COLO668 (cell line): ENCODE data around the gene CDPF1.

Source experiments
- DNase-seq: peaks from one replicate; lab custom pipeline; 2025; ENCODE audit not compliant: unreplicated experiment; lab: John Stamatoyannopoulos, UW

CDPF1 gene, protein sequence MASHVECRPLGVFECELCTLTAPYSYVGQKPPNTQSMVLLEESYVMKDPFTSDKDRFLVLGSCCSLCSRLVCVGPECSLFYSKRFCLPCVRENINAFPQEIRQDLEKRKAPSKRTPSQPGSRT

DNA sequence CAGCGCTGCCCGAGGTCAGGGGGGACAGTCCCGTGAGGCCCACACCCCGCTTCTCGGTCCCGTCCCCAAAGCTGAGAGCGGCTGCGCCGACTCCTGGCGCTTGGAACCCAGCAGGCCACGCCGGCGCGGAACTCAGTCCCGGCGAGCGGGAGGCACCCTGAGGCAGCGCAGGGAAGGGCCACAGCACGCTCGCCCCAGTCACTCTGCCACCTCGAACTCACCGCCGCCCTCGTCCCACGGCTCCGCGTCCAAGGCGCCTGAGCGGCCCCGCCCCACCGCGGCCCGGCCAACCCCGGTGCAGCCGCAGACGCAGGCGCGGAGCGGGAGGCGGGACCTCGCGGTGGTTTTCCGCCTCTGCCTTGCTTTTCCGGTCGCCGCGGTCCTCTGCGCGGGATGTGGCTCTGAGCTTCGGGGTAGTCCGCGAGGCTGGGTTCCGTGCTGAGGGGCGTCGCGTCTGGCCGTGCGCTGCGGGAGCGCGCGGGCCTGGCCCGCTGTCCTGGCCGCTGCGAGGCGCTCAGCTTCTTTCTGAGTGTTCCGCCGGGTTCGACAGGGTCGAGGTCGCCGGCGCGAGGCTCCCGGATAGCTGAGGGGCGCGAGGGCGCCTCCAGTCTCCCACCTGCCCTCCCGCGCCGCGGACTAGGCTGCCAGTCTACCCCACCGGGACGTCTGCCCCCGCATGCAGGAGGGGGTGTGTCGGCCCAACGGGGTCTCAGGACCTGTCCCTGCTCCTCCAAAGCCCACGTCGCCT lies at the start of gene CDPF1:
TSS of gene CDPF1 (minus strand) at position 259 of the 748 bp plus-strand sequence. CDS start 2,009 bp downstream, outside the sequence.
- DNase-seq = peak; percentile 95

DNA sequence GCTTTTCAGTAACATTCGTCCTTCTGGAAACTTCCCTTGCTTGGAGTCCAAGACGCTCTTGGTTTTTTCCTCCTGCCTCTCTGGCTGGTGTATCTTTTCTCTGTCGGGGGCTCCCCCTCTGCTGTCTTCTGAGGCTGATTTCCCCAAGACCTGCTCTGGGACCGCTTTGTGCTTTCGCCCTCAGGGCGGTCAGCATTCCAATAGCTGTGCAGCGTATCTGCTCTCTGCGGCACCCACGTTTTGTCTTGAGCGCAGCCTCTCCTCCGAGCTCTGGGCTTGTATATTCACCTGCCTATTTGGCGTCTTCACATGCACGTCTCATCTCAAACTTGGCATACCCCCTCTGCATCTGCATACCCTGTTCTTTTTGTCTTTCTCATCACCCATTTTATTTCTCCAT lies 49.0 kb upstream of the CDPF1 start:
- DNase-seq = no peak

DNA sequence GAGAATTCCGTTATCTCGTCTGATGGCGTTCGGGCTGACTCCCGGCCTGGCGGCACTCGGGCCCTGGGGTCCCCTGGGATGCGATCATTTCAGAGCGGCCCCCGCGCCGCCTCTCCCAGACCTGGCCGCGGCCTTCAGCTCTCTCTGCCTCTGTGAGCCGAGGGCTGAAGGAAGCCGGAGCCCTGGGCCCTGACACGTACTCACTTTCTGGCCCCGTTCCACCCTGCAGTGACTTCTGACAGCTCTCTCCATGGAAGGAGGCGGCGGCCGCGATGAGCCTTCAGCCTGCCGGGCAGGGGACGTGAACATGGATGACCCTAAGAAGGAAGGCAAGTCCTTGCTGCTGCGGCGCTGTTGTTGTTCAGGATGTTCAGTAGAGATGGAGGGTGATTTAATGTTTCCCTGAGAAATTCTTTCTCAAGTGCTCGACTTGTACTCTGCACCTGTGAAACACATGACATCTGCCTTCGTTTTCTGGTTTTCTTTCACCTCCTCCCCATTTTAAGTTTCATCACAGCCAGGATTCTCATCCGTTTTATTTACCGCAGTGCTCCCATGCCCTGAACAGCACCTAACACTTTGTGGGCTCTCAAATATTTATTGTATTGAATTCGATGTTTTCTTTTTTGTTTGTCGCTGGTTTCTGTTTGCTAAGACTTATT lies 47.2 kb upstream of the CDPF1 start:
- DNase-seq = peak; percentile 30

DNA sequence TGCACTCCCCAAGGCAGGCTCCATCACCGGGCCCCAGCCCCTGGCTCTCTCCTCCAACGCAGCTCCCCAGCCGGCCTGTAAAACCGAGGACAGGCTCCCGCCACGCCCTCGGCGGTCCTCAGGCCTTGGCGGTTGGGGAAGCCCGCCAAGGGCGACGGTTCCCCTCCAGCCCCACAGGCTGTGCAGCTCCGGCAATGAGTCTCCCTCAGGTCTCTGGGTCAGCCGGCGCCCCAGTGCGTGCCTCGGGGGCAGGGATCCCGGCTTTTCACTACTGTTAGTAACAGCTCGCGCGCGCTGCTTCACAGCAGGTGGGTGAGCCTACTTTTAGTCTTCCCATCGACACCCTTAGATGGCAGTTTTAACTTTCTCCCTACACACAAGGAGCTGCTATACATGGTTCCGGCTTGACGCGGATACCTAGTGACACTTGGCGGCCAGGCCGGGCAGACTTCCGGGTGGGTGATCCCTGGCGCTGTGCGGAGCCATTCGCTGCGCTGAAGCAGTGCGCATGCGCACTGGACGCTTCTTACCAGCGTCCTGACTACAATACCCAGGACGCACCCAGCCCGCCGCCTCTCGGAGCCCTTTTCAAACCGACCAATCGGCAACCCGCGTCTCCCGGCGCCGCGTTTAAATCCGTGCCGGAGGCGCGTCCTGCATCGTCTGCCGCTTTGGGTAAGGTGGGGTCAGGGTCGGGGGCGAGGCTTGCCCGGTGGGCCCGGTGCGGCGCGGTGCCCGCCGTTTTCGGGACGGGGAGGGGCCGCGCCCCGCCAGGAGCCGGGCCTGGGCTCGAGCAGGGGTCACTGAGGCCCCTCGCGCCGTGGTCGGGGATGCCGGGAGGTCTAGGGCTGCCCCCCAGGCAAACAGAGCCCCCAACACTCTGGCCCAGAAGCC lies 46.4 kb upstream of the CDPF1 start, which contains the start of gene GTSE1:
TSS of gene GTSE1 (plus strand) at position 614 of the 894 bp plus-strand sequence. CDS start 531 bp downstream, outside the sequence.
- DNase-seq = peak; percentile 99

DNA sequence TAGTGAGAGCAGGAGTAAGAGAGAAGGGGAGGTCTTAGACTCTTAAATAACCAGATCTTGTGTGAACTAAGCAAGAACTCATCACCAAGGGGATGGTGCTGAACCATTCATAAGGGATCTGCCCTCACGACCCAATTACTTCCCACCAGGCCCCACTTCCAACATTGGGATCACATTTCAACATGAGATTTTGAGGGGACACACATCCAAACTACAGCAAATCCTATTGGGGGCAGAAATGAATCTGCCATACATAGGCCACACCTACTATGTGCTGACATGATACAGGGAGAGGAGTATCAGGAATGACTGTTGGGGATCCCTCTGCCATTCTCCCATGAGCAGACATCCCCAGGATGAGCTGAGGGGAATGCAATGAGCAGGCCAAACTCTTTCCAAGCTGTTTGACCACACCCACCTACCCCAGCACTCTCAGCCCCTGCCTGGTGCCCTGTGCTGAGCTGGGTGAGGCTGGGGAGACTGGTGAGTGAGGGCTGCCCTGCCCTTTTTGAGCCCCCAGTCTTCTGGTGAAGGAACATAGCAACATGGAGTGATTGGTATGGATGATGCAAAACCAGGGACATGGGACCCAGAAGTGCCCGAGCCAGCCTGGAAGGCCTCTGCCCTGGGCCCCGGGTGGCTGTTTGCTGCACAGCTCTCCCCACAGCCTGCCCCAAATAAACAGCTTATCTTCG lies 45.3 kb upstream of the CDPF1 start:
- DNase-seq = no peak

DNA sequence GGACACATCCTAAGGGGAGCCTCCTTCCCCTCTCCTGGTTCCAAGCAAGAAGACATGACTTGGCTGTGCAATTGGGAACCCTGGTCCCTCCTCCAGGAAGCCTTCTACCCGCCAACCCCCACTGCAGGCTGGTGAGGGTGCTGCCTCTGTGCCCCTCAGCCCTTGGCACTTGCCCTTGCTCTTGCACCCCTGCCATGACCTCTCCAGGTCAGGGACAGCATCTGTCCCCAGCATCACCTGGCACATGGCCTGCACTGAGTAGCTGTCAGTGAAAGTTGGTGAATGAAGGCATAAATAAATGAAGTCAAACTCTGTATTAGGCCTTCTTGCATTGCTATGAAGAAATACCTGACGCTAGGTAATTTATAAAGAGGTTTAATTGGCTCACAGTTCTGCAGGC lies 44.7 kb upstream of the CDPF1 start:
- no peak for DNase-seq

DNA sequence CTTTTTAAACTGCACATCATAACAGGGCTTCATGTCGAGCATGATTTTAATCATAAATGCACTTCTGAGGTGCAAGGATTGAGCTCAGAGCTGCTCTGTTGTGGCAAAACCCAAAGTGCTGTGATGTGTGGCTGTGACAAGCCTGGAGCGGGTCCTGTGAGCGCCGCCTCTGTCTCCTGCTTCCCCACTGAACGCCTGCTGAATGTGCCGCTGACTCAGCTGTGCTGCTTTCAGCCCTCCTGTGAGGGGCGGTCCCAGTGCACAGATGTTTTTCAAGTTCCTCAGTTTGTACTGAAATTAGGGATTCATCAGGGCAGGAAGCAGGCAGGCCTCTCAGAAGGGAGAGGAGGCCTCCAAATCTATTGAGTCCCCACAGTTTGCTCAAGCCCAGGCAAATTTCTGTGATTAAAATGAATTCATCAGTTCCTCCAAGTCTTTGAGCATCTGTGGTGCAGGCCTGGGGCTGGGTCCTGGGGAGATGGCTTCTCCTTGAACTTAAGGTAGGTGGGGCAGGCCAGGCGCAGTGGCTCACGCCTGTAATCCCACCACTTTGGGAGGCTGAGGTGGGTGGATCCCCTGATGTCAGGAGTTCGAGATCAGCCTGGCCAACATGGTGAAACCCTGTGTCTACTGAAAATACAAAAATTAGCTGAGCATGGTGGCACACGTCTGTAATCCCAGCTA lies 43.6 kb upstream of the CDPF1 start:
- no peak for DNase-seq

DNA sequence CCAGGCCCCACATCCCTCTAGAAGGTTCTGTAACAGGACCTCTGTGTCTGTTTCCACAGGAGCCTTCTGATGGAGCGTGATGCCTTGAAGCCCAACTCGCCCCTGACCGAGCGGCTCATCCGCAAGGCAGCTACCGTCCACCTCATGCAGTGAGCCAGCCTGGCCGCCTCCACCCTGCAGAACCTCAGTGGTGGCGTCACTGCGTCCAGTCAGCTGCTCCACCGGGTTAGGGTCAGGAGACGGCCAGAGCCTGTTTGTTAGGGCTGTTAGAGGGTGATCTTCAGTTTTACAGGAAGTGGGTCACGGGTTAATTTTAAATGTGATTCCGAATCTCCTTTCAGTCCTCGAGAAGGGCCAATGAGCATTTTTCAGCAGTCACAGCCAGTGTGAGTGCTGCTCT lies 42.6 kb upstream of the CDPF1 start:
- no peak for DNase-seq

DNA sequence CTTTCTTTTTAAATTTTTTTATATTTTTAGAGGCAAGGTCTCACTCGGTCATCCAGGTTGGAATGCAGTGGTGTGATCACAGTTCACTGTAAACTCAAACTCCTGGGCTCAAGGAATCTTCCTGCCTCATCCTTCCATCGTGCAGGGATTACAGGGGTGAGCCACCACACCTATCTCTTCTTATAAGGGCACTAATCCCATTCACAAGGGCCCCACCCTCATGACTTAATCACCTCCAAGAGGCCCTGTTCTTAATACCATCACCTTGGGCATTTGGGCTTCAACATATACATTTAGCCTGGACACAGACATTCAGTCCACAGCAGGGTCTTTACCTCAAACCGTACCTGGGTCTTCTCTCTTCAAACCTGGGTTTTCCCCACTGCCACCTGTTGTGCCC lies 42.1 kb upstream of the CDPF1 start:
- no peak for DNase-seq

DNA sequence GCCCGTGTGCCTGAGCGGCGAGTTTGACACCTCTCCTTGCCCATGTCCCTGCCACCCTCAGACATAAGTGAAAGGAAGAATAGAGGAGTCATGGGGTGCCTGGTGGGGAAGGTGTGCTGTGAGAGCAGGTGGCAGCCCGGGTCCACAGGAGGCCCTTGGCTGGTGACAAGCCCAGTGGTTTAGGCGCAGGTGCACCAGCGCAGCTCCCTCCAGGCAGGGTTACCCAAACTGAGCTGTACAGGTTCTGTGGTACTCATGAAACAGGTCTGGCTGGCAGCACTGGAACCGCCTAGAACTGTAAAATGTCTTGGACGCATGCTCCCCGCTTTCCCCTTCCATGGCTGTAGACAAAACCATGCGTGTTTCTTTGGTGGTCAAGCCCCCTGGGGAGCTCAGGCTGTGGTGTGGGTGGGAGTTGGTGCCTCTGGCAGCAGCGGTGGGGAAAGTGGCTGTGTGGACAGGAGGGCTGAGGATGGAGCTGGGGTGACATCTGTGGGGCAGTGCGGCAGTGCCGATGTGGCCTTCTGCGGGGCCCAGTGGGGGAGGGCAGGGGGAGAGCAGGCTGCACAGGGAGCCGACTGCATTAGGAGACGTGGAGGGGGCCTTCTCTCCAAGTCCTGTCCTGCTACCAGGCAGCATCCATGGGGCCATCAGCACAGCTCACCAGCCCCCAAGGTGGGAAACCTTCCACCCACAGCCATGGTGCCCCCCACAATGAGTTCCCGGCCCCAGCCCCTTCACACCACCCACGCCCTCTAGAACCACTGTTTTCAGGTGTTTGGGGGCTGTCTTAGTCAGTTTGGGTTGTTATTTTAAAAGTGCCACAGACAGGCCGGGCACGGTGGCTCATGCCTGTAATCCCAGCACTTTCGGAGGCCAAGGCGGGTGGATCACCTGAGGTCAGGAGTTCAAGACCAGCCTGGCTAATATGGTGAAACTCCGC lies 41.0 kb upstream of the CDPF1 start:
- DNase-seq = no peak

DNA sequence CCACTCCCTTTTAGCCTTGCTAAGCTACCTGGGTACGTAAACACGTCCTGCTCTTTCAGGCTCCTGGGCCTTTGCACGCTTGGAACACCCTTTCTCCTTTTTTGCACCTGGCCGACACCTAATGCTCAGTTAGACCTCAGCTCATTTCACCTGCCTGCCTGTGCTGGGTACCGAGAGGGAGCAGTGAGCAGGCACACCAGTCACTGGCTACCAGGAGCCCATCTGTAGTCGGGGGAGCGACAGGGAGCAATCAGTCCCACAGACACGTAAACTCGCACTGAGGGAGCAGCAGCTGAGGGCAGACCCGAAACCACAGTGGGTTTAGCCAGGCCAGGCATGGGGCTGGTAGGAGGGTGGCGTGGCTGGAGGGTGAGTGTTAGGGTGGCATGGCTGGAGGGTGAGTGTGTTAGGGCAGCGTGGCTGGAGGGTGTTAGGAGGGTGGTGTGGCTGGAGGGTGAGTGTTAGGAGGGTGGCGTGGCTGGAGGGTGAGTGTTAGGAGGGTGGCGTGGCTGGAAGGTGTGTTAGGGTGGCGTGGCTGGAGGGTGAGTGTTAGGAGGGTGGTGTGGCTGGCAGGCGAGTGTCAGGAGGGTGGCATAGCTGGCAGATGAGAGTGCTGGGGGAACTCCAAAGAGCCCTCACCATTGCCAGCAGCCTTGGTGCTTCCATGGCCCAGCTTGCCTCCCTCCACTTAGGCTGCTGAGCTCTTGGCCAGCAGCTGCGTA lies 40.2 kb upstream of the CDPF1 start:
- no peak for DNase-seq

DNA sequence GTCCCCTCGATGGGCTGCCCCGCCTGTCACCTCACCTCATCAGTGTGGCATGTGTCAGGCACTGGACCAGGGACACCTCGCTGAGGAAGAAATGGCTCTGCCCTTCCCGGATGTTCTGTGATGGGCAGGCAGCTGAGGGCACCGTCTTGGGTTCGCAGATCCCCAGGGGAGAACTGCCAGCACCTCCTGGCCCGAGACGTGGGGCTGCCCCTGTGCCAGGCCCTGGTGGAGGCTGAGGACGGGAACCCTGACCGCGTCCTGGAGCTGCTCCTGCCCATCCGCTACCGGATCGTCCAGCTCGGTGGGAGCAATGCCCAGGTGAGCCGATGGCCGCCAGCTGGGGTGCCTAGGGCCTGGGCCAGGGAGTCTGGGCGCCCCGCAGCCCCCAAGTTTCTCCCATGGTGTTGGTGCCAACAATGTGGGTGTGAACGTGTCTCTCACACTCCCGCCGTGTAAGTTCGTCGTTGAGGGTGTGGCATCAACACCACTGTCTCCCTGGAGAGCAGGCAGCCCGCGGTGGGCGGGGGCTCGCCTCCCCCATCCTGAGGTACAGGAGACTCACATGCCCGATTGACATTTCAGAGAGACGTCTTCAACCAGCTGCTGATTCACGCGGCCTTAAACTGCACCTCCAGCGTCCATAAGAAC lies 39.3 kb upstream of the CDPF1 start:
- DNase-seq = no peak

DNA sequence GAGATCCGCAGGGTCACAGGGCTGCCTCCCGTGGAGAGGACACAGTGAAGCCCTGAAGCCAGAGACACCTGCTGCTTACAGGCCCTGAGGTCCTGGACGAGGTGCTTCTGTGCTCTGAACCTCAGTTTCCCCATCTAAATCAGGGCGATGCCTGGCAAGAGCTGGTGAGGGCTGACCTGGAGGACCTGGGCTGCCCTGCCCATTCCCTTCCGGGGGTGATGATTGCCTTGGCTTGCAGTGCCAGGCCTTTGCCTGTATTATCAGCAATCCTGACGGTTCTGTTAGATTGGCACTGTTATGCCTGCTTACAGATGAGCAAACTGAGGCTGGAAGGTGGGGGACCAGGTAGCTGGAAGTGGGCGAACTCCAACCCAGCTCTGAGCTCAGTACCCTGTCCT lies 38.8 kb upstream of the CDPF1 start:
- no peak for DNase-seq

DNA sequence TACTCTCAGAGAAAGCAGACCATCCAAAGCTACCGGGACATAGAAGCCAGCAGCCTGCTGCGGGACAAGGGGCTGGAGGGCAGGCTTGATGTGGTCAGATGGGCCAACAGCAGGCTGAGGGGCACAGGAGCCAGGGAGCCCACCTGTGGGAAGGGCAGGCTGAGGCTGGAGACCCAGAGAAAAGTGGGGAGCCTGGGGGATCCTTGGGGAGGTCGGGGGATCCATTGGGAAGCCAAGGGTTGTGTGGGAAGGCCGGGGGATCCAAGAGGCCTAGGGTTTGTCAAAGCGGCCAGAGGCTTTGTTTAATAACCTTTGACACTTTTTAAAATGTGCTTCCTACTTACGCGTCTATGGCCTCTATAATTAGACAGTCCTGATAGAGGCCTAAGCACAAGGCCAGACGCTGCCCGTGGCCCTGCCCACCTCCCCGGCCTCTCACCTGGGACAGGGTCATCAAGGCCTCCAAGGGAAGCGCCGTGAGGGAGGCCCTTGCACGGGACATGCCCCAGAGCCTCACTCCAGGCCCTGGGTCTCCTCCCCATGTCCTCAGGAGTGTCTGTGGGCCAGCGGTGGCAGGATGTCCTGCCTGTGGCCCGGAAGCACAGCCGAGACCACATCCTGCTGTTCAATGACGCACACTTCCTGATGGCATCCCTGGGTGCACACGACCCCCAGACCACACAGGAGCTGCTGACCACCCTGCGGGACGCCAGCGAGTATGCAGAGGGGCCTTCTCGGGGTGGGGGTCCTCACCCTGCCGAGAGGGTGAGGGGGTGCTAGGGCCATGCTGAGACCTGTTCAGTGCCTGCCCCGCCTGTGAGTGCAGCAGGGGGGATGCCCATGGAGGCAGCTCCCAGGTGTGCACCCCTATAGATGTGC lies 38.0 kb upstream of the CDPF1 start:
- DNase-seq = no peak

DNA sequence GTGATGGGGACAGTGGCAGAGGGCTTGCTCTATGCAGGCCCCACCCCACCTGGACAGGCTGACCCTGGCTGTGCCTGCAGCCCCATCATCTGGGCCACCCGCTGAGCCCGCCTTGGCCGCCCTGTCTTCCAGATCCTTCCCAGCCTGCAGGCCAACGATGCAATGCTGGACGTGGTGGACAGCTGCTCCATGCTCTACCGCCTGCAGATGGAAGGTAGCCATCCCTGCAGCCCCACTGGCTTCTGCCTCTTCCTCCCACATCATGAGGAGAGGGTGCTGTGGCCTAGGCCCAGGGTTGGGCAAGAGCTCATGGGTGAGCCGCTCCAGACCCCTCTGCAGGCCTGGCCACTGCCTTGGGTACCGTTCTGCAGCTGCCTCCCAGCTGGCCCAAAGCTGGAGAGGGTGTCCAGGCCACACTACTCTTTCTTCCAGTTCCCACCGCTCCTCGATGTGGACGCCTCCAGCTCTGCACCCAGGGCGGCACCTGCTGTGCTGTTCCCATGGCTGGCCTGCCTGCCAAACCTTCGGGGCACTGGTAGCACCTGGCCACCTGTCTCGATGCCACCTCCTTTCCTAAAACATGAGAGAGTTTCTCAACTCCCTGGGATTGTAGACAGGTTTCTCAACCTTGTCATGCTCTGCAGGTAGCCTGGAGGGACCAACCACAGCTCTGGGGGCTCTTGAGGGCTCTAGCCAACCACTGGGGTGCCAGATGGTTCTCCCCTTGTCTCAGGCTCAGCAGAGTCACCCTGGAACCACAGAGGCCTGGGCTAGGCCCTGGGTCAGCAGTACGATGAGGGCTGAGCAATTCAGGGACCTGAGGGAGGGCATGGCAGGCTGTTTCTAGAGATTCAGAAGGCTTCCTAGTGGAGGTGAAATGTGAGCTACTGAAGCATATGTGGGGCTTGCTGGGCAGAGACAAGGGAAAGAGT lies 37.1 kb upstream of the CDPF1 start:
- DNase-seq = no peak

DNA sequence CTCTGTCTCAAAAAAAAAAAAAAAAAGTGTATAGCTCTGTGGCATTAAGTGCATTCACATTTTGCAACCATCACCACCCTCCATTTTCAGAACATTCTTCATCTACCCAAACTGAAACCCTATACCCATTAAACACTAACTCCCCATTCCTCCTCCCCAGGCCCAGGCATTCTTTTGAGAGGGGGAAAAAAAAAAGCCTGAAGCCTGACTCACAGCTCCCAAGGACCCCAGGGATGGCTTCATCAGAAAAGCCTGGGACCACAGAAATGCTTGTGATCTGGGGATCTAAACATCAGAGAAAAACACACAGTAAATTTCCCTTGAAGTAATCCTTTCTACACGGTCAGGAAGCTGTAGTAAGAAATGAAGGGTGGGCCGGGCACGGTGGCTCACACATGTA lies 35.9 kb upstream of the CDPF1 start:
- DNase-seq = no peak
